Activated T-cell treated with anti-CD3 and anti-CD28 coated beads, Interleukin-2, amount 50 U/mL, for 72 hours (primary cell): Measurements from ENCODE around the gene CEP350. TPM values are rescaled to one million over a fixed set of nuclear protein-coding genes. Genes with fewer than 3 reads are reported as not detected.
"Not testable (repeated sequence)": the region's sequence is repeated elsewhere in the genome, so short reads cannot be mapped to it uniquely, and the experiment has no call there.

ENCODE experiments used
- ATAC-seq, 2 donors: fragments of 150-1000 bp; cut with Tn5 transposase; replicated peaks in 1 of 2; 2 replicates each; pipeline ENCODE4 v1.10.0; 2021; ENCODE audit warnings: moderate library complexity in 2 of 2, mild to moderate bottlenecking in 1 of 2
- DNase-seq, 2 donors: peaks; one replicate each; pipeline ENCODE4 v3.0.0; 2021 to 2022; ENCODE audit warnings: mixed read lengths in 1 of 2
- H3K27ac Mint-ChIP-seq: one replicate; pipeline ENCODE4 v1.8.0; 2022; ENCODE audit warnings: mild to moderate bottlenecking, moderate library complexity, mixed read lengths
- H3K27me3 Mint-ChIP-seq: one replicate; pipeline ENCODE4 v1.8.0; 2022; ENCODE audit warnings: low read depth, mixed read lengths
- H3K36me3 Mint-ChIP-seq, 2 donors: one replicate each; pipeline ENCODE4 v1.8.0; 2022; ENCODE audit warnings: mixed read lengths in 2 of 2, mild to moderate bottlenecking in 1 of 2; ENCODE audit not compliant: insufficient read depth in 2 of 2
- H3K4me1 Mint-ChIP-seq: one replicate; pipeline ENCODE4 v1.8.0; 2022; ENCODE audit warnings: low read depth, mixed read lengths
- H3K4me3 Mint-ChIP-seq, 2 donors: one replicate each; pipeline ENCODE4 v1.8.0; 2022; ENCODE audit warnings: mild to moderate bottlenecking in 2 of 2, mixed read lengths in 2 of 2, moderate library complexity in 2 of 2
- H3K9me3 Mint-ChIP-seq, 2 donors: one replicate each; pipeline ENCODE4 v1.8.0; 2022; ENCODE audit warnings: mixed read lengths in 2 of 2
- total RNA-seq, 2 donors: library from RNA; stranded (reverse); gene quantifications; one replicate each; pipeline ENCODE4 v1.2.3, GENCODE V29; 2022

Gene CEP350
- total RNA-seq, 2 donors from 2014 or later = 60.6 to 63.7 TPM

GRCh38 chr1:179955731-179956130 is 1.1 kb downstream of the CEP350 start:
- H3K9me3 Mint-ChIP-seq = peaks cover 0 to 1% of the 10 kb centered on the region in 2 donors
- H3K4me3 Mint-ChIP-seq = peak overlapping the region; percentile 90
- no peak for ATAC-seq
- peaks cover 58% of the 10 kb centered on the region for H3K4me1 Mint-ChIP-seq
- DNase-seq = no peak
- H3K36me3 Mint-ChIP-seq = no peaks in the 10 kb centered on the region
- H3K27me3 Mint-ChIP-seq = no peaks in the 10 kb centered on the region
- H3K27ac Mint-ChIP-seq = peak overlapping the region; percentile 85

- Mint-ChIP-seq H3K4me1 (peaks cover 47% of the 10 kb centered on the region), H3K36me3 (peaks cover 0 to 5% of the 10 kb centered on the region in 2 donors), H3K4me3 (no peak overlapping the region), H3K27ac (no peak overlapping the region), H3K9me3 (peaks cover 0 to 2% of the 10 kb centered on the region in 2 donors), H3K27me3 (no peaks in the 10 kb centered on the region)
- ATAC-seq (no peak), DNase-seq (no peak)
These were observed 3.7 kb downstream of the CEP350 start for GRCh38 chr1:179958359-179958758.

- H3K4me1 Mint-ChIP-seq = peaks cover 44% of the 10 kb centered on the region
- H3K36me3 Mint-ChIP-seq, ATAC-seq, H3K27ac Mint-ChIP-seq, H3K27me3 Mint-ChIP-seq, H3K9me3 Mint-ChIP-seq, H3K4me3 Mint-ChIP-seq, DNase-seq: not testable (repeated sequence)
These were observed 7.6 kb downstream of the CEP350 start for GRCh38 chr1:179962168-179962567.

- Mint-ChIP-seq H3K9me3 (peaks cover 0 to 3% of the 10 kb centered on the region in 2 donors), H3K27me3 (no peaks in the 10 kb centered on the region), H3K27ac (no peak overlapping the region), H3K4me1 (peaks cover 44% of the 10 kb centered on the region), H3K36me3 (peaks cover 5% of the 10 kb centered on the region in 2 donors), H3K4me3 (no peak overlapping the region)
- no peak for DNase-seq
- ATAC-seq = no peak
These were observed 11.9 kb downstream of the CEP350 start for GRCh38 chr1:179966551-179966950.

- no peaks in the 10 kb centered on the region for H3K27me3 Mint-ChIP-seq
- H3K4me3 Mint-ChIP-seq = no peak overlapping the region
- no peak overlapping the region for H3K27ac Mint-ChIP-seq
- peaks cover 2 to 5% of the 10 kb centered on the region in 2 donors for H3K36me3 Mint-ChIP-seq
- DNase-seq = no peak
- peaks cover 47% of the 10 kb centered on the region for H3K4me1 Mint-ChIP-seq
- ATAC-seq = no peak
- peaks cover 0 to 1% of the 10 kb centered on the region in 2 donors for H3K9me3 Mint-ChIP-seq
These were observed 13.8 kb downstream of the CEP350 start for GRCh38 chr1:179968284-179968993.

- peaks cover 0 to 1% of the 10 kb centered on the region in 2 donors for H3K9me3 Mint-ChIP-seq
- ATAC-seq (no peak), DNase-seq (no peak)
- H3K27ac Mint-ChIP-seq = peak overlapping the region; percentile 76
- H3K4me1 Mint-ChIP-seq = peaks cover 39% of the 10 kb centered on the region
- no peak overlapping the region for H3K4me3 Mint-ChIP-seq
- H3K27me3 Mint-ChIP-seq = no peaks in the 10 kb centered on the region
- H3K36me3 Mint-ChIP-seq = peaks cover 2 to 5% of the 10 kb centered on the region in 2 donors
These were observed 14.6 kb downstream of the CEP350 start for GRCh38 chr1:179968994-179969919.

- ATAC-seq = no peak
- no peak overlapping the region for H3K4me3 Mint-ChIP-seq
- peaks cover 2 to 5% of the 10 kb centered on the region in 2 donors for H3K36me3 Mint-ChIP-seq
- peak overlapping the region; percentile 76 for H3K27ac Mint-ChIP-seq
- peaks cover 38% of the 10 kb centered on the region for H3K4me1 Mint-ChIP-seq
- H3K9me3 Mint-ChIP-seq = peaks cover 0 to 1% of the 10 kb centered on the region in 2 donors
- no peaks in the 10 kb centered on the region for H3K27me3 Mint-ChIP-seq
- no peak for DNase-seq
These were observed 15.4 kb downstream of the CEP350 start for GRCh38 chr1:179969962-179970361.

- peaks cover 2% of the 10 kb centered on the region in 2 donors for H3K36me3 Mint-ChIP-seq
- H3K4me3 Mint-ChIP-seq = no peak overlapping the region
- no peaks in the 10 kb centered on the region for H3K27me3 Mint-ChIP-seq
- no peak overlapping the region for H3K27ac Mint-ChIP-seq
- ATAC-seq (no peak), DNase-seq (no peak)
- peaks cover 0 to 1% of the 10 kb centered on the region in 2 donors for H3K9me3 Mint-ChIP-seq
- peaks cover 41% of the 10 kb centered on the region for H3K4me1 Mint-ChIP-seq
These were observed 17.2 kb downstream of the CEP350 start for GRCh38 chr1:179971563-179972496.

GRCh38 chr1:179973198-179974110 is 18.8 kb downstream of the CEP350 start:
- Mint-ChIP-seq H3K27ac (no peak overlapping the region), H3K4me3 (no peak overlapping the region), H3K4me1 (peaks cover 50% of the 10 kb centered on the region), H3K27me3 (no peaks in the 10 kb centered on the region), H3K36me3 (peaks cover 0 to 2% of the 10 kb centered on the region in 2 donors), H3K9me3 (no peaks in the 10 kb centered on the region)
- ATAC-seq = no peak
- no peak for DNase-seq

- Mint-ChIP-seq H3K27ac (no peak overlapping the region), H3K27me3 (no peaks in the 10 kb centered on the region), H3K36me3 (peaks cover 3 to 12% of the 10 kb centered on the region in 2 donors), H3K4me1 (peaks cover 44% of the 10 kb centered on the region), H3K9me3 (no peaks in the 10 kb centered on the region), H3K4me3 (no peak overlapping the region)
- ATAC-seq (no peak), DNase-seq (no peak)
These were observed 22.5 kb downstream of the CEP350 start for GRCh38 chr1:179976970-179977651.

GRCh38 chr1:179978199-179979079 is 23.8 kb downstream of the CEP350 start:
- DNase-seq (no peak), ATAC-seq (no peak)
- peaks cover 1 to 12% of the 10 kb centered on the region in 2 donors for H3K36me3 Mint-ChIP-seq
- H3K4me3 Mint-ChIP-seq = no peak overlapping the region
- H3K27me3 Mint-ChIP-seq = no peaks in the 10 kb centered on the region
- H3K27ac Mint-ChIP-seq = no peak overlapping the region
- H3K4me1 Mint-ChIP-seq = peaks cover 40% of the 10 kb centered on the region
- no peaks in the 10 kb centered on the region for H3K9me3 Mint-ChIP-seq
